NCI-H2196 treated with DMSO at 0.1 percent for 48 hours (cell line): ENCODE measurements around the gene FGF8.

ENCODE experiments used
- DNase-seq: peaks from one replicate; lab custom pipeline; 2025; ENCODE audit not compliant: unreplicated experiment; lab: John Stamatoyannopoulos, UW

The FGF8 gene

DNA sequence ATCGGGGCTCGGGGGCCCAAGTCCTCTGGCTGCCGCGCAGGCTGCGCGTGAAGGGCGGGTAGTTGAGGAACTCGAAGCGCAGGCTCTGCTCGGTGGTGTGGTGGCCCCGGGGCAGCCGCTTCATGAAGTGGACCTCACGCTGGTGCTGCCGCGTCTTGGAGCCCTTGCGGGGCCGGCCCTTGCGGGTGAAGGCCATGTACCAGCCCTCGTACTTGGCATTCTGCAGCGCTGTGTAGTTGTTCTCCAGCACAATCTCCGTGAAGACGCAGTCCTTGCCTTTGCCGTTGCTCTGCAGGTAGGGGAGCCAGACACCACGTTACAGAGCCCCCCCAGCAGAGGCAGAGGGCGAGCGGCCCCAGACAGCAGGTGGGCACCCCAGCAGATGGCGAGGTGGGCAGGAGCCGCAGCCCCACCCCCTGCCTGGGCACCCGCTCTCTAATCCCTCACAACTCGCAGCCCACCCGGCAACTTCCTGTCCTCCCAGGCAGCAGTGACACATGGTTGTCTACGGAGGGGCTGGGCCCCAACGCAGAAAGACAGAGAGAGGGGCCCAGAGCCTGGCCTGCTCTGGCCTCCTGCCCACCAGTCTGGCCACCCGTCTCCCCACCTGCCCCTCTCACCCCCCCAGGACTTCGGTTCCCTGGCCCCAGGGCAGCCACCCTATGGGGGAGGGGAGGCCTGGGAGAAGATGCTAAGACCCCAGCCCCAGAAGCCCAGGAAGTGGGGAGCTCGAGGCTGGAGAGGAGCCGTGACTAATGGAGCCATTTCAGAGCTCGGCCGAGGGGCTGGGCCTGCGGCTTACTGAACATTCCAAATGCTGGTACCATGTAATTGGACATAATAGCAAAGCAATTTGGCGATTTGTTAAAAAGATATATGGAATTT is 5.3 kb downstream of the FGF8 start:
- DNase-seq = no peak

DNA sequence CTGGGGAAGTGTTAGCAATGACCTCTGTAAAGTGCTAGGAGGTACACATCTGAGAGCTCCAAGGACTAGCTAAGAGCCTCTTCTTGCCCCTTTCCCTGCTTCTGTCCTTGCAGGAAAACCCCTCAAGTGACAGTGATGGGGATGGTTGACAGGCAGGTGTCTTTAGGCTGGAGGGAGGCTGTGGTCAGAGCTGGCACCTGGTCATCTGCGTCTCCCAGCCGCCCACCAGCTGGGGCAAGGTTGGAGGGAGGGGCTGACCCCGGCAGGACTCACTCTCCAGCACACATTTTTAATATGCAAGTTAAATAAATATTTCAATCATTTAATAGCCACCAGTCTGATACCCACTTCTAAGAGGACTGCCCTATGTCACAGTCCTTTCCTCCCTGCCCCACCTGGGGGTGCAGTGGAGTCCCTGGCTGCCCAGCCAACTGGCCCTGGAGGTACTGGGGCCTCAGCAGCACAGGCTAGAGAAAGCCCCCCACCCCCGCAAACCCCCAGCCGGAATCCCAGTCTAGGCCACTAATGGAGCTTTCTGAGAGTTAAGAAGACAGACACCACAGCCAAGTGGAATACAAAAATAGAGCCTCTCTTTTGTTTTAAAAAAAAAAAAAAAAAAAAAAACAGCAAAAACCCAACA is 6.3 kb downstream of the FGF8 start:
- DNase-seq = no peak

DNA sequence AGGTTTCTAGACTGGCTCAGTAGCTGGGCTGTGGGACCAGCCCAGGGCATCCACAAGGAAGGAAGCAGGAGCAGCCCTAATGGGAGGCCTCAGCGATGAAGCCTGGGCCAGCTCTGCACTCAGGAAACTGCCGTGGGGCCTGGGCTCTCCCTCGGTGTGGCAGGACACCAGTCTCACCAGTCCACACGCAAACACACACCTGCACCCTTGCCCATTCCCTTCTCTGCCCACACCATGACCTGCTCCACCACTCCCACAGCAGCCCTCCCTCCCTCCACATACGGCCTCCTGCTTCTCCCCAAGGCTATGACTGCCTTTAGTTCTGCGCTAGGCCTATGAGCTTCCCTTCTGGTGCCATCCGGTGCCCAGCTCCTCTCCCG is 7.1 kb downstream of the FGF8 start:
- no peak for DNase-seq

DNA sequence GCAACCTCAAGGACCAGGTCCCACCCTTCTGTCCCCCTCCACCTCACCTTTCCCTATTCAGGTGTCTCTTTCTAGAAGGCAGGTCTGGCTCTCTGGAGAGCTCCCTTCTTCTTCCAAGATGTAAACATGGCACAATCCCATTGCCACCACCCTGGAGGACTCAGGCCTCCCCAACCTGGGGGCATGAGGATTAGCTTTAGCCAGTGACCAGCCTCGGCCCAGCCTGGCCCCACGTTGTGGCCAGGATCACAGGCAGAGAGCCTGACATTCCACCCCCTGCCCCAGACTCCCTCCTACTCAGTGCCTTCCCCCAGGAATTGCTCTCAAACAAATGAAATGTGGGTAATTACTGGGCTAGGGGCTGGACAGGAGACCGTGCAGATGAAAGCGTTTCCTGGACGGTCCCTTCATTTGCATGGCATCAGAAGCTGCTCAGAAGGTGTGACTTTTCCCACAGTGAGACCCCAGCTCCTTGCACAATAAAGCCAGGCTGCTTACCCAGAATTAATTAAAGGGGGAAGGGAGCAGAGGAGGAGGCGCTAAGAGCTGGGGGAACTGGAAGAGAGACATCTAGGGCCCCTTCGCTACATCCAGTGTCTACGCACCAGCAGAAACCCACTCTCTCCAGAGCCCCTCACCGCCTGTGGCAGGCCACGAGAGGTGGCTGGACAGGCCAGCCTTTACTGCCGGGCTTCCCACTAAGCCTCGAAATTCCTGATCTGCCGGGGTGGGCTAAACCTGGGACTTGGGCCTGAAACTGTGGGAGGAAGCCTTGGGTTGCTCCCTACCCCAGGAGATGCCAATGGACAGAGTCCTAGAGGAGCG is 7.7 kb downstream of the FGF8 start:
- no peak for DNase-seq

DNA sequence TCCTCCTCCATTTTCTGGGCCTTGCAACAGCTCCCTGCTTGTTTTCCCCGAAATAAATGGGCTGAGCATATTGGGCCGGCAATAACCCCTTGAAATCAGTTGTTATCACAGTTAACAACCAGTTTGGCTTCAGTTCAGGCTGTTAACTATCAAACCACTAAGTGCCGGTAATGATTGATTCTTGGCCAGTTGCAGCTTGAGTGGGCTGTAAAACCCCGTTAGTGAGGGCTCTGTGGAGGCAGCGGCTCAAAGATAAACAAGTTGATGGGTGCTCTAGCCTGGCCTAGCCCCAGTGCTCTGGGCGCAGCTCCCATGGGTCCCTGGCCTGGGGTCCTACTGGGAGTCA is 8.3 kb downstream of the FGF8 start:
- no peak for DNase-seq

DNA sequence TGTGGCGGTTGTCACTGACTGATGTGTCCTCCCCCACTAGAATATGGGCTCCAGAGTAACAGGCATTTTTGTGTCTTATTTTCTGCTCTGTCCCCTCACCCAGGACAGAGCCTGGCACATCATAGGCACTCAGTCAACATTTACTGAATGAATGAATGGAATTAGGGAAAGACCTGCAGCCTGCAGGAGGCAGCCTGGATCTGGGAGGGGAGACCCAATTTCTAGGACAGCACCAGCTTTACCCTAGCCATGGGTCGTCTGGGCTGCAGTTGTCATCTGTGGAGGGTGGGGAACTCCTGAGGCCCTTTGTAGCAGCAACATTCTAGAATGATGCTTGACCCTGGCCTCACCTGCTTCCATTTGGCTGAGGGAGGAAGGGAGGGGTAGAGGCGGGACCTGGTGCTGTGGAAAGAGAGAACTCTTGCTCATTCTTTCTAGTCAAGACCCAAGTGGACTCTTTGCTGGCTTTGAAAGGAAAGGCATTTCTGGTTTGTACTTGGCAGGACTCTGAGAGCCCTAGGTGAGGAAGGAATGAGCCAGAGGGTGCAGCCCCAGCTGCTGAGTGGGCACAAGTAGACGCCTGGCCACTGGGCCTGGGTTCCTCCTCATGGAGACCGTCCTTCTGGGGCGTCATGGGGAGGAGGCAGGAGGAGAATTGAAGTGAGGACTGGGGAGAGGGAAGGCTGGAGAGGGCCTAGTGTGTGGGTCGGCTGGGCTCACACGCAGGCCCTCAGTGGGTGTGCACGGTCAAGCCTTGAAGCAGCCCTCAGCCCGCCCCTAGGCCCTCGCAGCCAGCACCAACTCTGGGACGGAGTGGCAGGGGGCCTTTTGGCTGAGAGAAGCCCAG is 8.9 kb downstream of the FGF8 start:
- DNase-seq = no peak

DNA sequence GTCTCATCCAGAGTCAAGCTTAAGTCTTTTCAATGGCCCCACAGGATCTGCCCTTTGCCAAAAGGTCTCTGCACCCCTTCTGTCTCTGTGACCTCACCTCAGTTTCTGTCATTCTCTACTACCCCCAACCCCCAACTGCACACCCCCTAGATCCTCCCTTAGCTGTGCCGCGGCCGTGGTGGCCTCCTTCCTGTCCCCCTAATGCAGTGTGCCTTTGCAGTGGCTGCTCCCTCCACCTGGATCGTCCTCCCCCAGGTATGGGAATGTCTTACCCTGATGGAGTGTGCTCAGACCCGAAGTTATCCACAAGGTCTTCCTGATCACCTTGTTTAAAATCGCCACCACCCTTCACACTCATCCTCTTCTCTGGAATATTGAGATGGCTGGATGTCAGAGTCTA is 9.6 kb downstream of the FGF8 start:
- no peak for DNase-seq

DNA sequence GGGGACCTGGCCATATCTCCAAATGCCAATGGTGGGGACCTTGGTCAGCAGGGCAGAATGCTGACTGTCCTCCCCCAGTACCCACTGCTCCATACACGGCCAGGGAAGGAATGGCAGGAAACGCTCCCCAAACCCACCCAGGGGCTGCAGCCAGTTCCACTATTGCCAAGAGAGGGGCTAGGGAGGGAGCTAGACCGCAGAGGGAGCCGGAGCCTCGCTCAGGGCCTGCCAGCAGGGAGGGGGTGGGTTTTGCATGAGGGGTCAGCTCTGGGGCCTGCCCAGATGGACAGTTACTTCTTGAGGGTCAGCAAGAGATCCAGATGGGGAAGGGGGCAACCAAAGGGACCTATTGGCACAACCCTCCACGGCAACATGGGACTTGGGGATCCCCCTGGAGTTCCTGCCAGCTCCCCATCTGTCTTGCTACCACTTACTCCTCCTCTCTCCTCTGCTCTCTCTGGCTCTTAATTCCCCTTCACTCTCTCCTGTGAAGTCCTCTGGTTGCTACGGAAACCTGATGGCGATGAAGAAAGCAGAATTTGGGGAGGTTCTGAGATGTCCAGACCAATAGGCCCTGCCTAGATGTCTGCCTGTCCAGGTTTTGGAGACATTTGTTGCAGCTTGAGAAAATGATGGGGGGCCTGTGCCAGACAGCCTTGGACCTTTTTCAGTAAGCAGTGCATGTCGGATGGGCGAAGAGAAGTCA is 12.6 kb downstream of the FGF8 start:
- no peak for DNase-seq

DNA sequence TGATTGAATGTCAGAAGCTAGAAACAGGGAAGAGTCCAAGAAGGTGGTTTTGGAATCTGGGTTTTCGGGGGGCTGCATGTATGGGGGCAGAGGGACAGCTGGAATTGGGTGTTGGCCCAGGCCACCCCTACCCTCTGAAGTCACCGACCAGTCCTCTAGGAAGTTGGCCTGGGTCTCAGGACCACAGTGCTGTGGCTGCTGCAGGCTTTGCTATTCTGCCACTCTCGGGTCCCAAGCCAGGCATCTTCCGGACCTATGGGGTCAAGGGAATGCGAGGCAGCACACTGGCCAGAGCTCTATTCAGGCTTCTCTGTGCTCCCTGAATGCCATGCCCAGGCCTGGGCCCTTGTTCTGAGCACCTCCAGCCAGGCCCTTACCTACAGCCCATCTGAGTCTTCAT is 13.2 kb downstream of the FGF8 start:
- no peak for DNase-seq

DNA sequence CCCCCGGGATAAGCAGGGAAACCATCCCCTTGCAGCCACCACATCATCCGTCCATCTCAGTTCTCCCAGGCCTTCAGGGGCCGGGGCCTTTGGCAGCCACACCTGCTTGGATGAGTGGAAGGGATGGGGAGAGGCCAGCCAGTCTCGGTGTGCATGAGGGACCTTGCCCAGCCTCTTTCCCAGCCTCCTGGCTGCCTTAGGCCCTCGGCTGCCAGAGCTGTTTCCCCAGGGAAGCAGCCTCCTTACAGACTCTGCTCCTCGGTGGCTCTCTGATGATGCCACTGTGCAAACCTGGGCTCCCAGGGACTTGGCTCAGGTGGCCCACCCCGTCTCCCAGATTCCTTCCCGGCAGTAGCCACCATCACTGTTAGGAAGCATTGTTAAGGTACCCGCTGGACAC is 14.7 kb downstream of the FGF8 start:
- DNase-seq = no peak

DNA sequence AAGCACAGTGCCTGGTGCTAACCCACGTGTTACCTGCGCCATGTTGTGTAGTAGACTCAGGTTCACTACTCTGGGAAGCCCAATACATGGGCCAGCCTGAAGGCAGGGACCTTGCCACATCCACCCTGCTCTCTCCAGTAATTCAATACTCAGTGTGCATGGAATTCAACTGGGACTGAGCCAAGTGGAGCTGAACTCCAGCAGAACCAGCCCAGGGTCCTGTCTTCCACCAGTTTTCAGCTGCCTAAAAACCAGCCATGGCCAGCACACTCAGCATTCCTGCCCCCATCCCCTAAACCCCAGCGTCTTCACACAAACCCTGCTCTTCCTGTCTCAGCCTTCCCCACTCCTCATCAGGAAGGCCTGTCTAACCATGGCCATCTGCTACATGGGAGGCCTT is 15.4 kb downstream of the FGF8 start:
- DNase-seq = no peak

DNA sequence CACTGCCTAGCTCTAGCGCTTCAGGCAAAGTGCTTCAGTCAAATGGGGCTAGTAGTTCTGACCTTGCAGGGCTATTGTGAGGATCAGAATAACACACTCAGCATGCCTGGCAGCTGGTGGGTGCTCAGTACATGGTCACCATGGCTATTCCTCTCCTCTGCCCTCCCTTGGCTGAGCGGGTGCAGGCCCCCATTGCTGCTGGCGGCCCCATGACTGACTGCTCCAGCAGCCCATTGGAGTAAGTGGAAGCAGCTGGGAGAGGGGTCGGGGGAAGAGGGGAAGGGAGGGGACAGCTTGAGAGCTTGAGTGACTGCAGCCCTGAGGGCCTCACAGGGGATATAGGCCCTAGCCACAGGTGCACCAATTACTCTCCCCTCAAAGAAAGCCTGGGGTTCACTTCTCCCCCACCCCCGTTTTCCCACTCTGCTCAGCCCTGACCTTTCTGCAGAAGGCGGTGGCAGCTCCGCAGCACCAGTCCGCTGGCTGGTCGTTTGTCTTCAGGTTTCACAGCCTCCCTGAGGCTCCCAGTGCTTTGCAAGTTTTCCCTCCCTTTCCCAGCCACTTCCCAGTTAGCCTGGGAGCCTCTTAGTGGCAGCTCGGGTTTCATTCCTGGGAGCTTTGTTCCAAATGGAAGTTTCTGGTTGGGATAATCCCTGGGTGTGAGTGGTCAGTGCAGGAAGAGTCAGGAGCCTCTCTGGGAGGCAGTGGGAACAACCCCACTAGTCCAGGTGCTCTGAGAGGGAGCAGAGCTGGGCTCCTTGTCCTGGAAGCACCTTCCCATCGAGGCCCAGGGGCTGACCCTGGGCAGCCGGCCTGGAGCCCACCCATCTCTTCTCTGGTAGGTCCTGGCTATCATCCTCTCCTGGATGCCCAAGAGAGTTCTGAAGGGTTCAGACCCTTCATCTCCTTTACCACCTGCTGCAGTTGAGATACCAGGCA is 16.3 kb downstream of the FGF8 start:
- DNase-seq = no peak

DNA sequence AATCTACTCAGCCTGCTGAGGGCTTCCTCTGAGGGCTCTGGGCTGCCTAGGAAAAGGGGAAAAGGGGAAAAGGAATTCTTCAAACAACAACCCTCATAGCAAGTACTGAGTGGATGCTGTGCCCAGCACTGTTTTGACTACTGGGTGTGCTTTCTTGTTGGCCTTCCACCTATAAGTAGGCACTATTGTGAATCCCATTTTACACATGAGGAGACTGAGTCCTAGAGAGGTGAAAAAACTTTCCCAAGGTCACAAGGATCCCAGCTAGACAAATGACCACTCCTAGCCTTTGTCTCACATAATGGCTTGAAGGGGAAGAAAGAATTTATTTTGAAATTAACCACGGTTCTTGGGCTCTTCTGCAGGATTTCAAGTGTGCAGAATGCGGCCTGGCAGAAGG is 17.1 kb downstream of the FGF8 start:
- no peak for DNase-seq

DNA sequence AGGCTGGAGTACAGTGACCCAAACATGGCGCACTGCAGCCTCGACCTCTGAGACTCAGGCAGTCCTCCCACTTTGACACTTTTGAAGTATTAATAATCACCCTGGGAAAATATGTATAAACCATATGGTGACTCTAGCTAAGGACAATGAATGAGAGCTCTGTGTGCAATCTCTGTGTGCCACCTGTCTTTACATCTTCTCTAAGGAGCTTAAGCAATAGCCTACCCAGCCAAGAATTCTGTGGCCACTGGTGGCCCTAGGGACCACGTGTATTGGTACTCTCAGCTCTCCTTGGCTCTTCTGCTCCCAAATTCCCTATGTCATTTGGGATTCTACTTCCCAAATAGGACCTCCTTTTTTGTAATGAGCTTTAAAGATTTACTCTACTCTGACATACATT is 23.7 kb downstream of the FGF8 start:
- no peak for DNase-seq

DNA sequence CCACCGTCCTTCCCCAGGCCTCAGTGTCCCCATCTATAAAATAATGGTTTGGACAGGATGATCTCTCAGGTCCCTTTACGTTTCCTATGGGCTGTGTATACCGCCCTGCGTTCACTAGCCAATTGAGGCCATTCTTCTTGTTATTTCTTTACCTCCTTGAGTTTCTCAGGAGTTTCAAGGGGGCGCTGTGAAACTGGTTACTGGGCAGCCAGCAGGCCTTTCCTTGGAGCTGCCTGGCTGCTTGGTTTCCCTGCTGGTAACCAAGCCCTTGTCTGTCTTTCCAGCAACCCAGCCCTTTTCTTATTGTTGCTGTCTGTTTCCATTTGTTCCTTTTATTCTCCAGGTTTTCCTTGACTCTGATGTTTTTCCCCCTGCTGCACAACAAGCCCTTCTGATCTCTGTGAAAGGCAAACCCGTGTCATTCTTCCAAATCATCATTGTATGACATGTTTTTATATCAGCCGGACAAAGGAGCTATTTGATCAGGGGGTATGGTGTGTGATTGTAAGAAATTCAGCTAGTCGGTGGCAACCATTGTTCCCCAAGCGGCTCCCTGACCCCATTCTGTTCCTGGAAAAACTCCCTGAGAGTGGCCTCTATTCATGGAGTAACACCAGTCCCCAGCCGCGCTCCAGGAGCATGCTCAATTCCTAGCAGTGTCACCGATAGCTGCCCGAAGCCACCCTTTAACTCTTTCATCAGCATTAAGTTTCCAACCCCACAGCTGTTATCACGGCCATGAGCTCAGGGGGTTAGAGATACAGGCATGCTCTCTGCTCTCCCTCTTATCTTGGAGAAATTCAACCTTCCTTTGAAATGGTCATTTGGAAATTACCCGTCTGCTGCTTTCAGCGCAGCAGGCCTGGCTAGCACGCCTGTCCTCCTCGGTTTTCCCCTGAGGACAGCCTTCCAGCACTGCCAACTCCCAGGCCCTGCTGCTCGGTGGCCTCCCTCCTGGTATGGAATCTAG is 26.6 kb downstream of the FGF8 start:
- DNase-seq = no peak

DNA sequence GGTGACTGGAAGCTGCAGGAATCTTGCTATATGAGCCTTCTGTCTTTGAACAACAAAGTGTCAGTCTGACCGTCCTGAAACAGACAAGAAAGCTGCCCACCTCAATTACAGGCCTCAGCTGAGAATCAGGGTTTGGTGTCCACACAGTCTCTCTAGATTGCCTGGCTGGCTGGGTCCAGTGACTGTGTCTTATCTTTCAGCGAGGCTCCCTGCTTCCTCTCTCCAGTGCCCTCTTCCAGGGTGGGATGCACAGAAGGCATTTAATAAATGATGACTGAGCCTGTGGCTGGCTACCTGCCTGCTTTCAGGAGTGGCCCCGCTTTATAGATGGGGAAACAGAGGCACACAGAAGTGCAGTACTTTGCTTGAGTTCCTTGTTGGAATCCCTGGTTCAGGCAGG is 27.4 kb downstream of the FGF8 start:
- DNase-seq = no peak

DNA sequence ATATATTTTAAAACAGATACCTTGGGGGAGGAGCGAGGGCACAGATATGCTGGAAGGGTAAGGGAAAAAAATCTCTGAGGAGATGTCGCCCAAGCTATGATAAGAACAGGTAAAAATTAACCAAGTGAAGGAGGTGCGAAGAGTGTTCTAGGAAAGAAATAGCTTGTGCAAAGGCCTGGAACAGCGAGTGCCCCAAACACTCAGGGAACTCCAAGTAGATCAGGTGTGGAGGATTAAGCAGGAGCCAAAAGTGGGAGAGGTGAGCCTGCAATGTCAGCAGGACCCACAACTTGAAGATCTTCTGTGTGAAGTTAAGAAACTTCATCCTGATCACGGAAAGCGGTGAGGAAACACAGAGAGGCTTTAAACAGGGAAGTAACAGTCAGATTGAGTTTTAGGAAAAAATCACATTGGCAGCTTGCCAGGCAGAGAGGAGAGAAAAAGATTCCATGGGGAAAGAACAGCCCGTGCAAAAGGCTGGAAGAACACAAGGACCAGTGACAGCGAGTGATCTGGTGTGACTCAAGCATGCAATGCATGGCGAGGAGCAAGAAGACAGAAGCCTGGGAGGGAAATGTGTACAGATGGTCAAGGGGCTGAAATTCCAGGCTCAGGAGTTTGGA is 30.7 kb downstream of the FGF8 start:
- no peak for DNase-seq

DNA sequence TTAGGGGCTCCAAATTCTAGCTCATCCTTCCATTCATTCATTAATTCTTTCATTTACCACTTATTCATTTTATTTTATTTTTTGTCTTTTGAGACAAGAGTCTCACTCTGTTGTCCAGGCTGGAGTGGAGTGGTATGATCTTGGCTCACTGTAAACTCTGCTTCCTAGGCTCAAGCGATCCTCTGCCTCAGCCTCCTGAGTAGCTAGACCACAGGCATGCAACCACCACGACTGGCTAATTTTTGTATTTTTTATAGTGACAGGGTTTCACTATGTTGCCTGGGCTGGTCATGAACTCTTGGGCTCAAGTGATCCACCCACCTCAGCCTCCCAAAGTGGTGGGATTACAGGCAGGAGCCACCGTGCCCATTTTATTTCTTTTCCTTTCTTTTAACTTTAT is 31.6 kb downstream of the FGF8 start:
- no peak for DNase-seq
